Inferior parietal cortex (tissue), 1 donor: ENCODE data around the gene ZNF8.
A peak's percentile ranks its signal among the peaks of the same experiment; 100 is the strongest.
"Not testable (repeated sequence)": the region's sequence is repeated elsewhere in the genome, so short reads cannot be mapped to it uniquely, and the experiment has no call there.

Experiments used
- DNase-seq: peaks from one replicate; pipeline ENCODE4 v3.0.0-alpha.2; 2016; ENCODE audit errors: extremely low spot score

Gene ZNF8

GRCh38 chr19:58336216-58336615 is 57.5 kb downstream of the ZNF8 start:
- no peak for DNase-seq

- DNase-seq = no peak
Observed at GRCh38 chr19:58336820-58337219, 58.1 kb downstream of the ZNF8 start.

- no peak for DNase-seq
Observed at GRCh38 chr19:58338336-58338735, 59.6 kb downstream of the ZNF8 start.

- no peak for DNase-seq
Observed at GRCh38 chr19:58338825-58339558, 60.2 kb downstream of the ZNF8 start.

- no peak for DNase-seq
Observed at GRCh38 chr19:58345558-58345957, 66.8 kb downstream of the ZNF8 start.

- peak; percentile 70 for DNase-seq
Observed at GRCh38 chr19:58346961-58347929, 68.5 kb downstream of the ZNF8 start.

GRCh38 chr19:58348080-58348479 is 69.3 kb downstream of the ZNF8 start:
- DNase-seq = not testable (repeated sequence)

- DNase-seq = no peak
Observed at GRCh38 chr19:58349590-58349989, 70.8 kb downstream of the ZNF8 start.

- no peak for DNase-seq
Observed at GRCh38 chr19:58350001-58350861, 71.5 kb downstream of the ZNF8 start.

- no peak for DNase-seq
Observed at GRCh38 chr19:58350871-58351557, 72.3 kb downstream of the ZNF8 start.

GRCh38 chr19:58351558-58351878 is 72.8 kb downstream of the ZNF8 start:
- no peak for DNase-seq

GRCh38 chr19:58351990-58352755 is 73.4 kb downstream of the ZNF8 start:
- DNase-seq = no peak
